Upper lobe of right lung (tissue), 1 donor: ENCODE data around the gene ZG16. TPM values are rescaled to one million over a fixed set of nuclear protein-coding genes. Genes with fewer than 3 reads are reported as not detected.
A peak's percentile ranks its signal among the peaks of the same experiment; 100 is the strongest.

Experiments used
- ATAC-seq: fragments of 200-7000 bp; cut with Tn5 transposase; one replicate; pipeline ENCODE4 v1.9.1; 2020; ENCODE audit warnings: mild to moderate bottlenecking, moderate library complexity
- DNase-seq: peaks from one replicate; pipeline ENCODE4 v3.0.0-alpha.2; 2020
- H3K27ac ChIP-seq: fragments of 200-600 bp; one replicate; pipeline ENCODE4 v1.8.0; 2022
- H3K27me3 ChIP-seq: fragments of 200-600 bp; one replicate; pipeline ENCODE4 v1.8.0; 2022; ENCODE audit warnings: mild to moderate bottlenecking
- H3K36me3 ChIP-seq: fragments of 200-600 bp; one replicate; pipeline ENCODE4 v1.8.0; 2022
- H3K4me1 ChIP-seq: fragments of 200-600 bp; one replicate; pipeline ENCODE4 v1.8.0; 2022
- H3K4me3 ChIP-seq: fragments of 200-600 bp; one replicate; pipeline ENCODE4 v1.8.0; 2022; ENCODE audit warnings: mild to moderate bottlenecking
- H3K9me3 ChIP-seq: fragments of 200-600 bp; one replicate; pipeline ENCODE4 v1.8.0; 2022
- intact Hi-C: fragments of 100-400 bp; cut with DNase I; formaldehyde crosslinking; loops from one replicate; pipeline ENCODE4 v1.11.0; 2022
- total RNA-seq: library from RNA; stranded (reverse); fragmentation: NEBNext Ultra II Directional; extraction: Animal tissue kit (Norgen Biotek cat#: 25700); gene quantifications from one replicate; pipeline ENCODE4 v1.2.1, GENCODE V29; 2021
- TF ChIP-seq, protein P1 (sequence below): fragments of 200-600 bp; IDR thresholded peaks from one replicate; pipeline ENCODE4 v1.8.0; 2022; ENCODE audit warnings: antibody characterized with exemption
- donor health status: DM: no; HTN: yes; CAD: no; lungs with severe emphysema.

ZG16 gene
- total RNA-seq, 1 donor from 2014 or later = not detected

DNA sequence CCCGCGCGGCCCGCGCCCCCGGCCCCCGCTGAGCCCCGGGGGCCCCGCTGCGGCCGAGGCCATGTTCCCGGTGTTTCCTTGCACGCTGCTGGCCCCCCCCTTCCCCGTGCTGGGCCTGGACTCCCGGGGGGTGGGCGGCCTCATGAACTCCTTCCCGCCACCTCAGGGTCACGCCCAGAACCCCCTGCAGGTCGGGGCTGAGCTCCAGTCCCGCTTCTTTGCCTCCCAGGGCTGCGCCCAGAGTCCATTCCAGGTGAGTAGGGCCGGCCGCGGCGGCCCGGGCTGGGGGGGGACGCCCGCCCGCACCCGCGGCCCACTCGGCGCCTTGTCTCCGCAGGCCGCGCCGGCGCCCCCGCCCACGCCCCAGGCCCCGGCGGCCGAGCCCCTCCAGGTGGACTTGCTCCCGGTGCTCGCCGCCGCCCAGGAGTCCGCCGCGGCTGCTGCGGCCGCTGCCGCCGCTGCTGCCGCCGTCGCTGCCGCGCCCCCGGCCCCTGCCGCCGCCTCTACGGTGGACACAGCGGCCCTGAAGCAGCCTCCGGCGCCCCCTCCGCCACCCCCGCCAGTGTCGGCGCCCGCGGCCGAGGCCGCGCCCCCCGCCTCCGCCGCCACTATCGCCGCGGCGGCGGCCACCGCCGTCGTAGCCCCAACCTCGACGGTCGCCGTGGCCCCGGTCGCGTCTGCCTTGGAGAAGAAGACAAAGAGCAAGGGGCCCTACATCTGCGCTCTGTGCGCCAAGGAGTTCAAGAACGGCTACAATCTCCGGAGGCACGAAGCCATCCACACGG, 28.8 kb downstream of the ZG16 start:
- H3K4me1 ChIP-seq = peaks cover 43% of the 10 kb centered on the region
- H3K36me3 ChIP-seq = peaks cover 21% of the 10 kb centered on the region
- ATAC-seq (no peak), DNase-seq (peak; percentile 86)
- H3K27ac ChIP-seq = peak overlapping the region; percentile 89
- intact Hi-C loops = no loop called here
- H3K4me3 ChIP-seq = peak overlapping the region; percentile 60
- no peaks in the 10 kb centered on the region for H3K9me3 ChIP-seq
- H3K27me3 ChIP-seq = no peaks in the 10 kb centered on the region
- TF ChIP-seq, protein P1, sequence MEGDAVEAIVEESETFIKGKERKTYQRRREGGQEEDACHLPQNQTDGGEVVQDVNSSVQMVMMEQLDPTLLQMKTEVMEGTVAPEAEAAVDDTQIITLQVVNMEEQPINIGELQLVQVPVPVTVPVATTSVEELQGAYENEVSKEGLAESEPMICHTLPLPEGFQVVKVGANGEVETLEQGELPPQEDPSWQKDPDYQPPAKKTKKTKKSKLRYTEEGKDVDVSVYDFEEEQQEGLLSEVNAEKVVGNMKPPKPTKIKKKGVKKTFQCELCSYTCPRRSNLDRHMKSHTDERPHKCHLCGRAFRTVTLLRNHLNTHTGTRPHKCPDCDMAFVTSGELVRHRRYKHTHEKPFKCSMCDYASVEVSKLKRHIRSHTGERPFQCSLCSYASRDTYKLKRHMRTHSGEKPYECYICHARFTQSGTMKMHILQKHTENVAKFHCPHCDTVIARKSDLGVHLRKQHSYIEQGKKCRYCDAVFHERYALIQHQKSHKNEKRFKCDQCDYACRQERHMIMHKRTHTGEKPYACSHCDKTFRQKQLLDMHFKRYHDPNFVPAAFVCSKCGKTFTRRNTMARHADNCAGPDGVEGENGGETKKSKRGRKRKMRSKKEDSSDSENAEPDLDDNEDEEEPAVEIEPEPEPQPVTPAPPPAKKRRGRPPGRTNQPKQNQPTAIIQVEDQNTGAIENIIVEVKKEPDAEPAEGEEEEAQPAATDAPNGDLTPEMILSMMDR = no peak

DNA sequence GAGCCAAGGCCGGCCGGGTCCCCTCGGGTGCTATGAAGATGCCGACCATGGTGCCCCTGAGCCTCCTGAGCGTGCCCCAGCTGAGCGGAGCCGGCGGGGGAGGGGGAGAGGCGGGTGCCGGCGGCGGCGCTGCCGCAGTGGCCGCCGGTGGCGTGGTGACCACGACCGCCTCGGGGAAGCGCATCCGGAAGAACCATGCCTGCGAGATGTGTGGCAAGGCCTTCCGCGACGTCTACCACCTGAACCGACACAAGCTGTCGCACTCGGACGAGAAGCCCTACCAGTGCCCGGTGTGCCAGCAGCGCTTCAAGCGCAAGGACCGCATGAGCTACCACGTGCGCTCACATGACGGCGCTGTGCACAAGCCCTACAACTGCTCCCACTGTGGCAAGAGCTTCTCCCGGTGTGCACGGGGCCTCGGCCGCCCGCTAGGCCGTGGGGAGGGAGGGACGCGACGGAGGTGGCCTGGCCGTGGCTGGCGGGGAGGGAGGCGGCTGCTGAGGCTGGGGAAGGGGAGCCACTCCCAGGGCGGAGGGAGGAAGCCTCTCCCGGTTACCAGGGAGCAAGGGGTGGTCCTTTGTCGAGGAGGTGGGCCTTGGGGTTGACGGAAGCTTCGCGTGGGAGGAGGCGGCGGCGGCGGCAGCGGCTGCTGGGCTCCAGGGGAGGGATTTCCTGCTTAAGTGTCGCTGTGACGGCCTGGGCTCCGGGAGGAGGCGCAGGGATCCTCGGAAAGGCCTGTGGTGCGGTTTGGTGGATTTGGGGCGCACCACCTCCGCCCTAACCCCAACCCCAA, 29.6 kb downstream of the ZG16 start:
- ATAC-seq (peak; percentile 47), DNase-seq (peak; percentile 94)
- peaks cover 21% of the 10 kb centered on the region for H3K36me3 ChIP-seq
- intact Hi-C loops = no loop called here
- TF ChIP-seq, protein P1 = peak; percentile 55
- peak overlapping the region; percentile 60 for H3K4me3 ChIP-seq
- no peaks in the 10 kb centered on the region for H3K9me3 ChIP-seq
- peaks cover 50% of the 10 kb centered on the region for H3K4me1 ChIP-seq
- H3K27me3 ChIP-seq = no peaks in the 10 kb centered on the region
- H3K27ac ChIP-seq = peak overlapping the region; percentile 89

DNA sequence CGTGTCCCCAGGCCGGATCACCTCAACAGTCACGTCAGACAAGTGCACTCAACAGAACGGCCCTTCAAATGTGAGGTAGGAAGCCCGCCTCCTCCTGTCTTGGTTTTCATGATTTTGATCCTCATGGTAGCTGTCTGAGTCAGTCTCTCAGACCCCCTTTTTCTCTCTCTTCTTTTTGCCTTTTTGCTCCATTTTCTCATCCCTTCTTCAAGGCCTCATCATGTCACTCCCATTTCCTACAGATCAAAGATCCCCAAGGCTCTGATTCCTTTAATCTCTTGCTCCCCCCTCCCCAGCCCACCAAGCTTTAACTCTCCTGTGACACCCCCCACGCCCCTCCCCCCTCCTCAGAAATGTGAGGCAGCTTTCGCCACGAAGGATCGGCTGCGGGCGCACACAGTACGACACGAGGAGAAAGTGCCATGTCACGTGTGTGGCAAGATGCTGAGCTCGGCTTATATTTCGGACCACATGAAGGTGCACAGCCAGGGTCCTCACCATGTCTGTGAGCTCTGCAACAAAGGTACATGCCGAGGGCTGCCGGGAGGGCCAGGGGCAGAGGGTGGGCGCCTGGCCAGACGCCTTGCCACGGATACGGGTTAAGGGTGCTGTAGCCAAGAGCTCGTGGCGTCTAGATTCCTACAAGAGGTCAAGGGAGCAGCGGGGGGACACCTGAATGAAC, 30.3 kb downstream of the ZG16 start:
- Histone ChIP-seq H3K27me3 (no peaks in the 10 kb centered on the region), H3K4me1 (peaks cover 50% of the 10 kb centered on the region), H3K9me3 (no peaks in the 10 kb centered on the region), H3K27ac (peak overlapping the region; percentile 89), H3K4me3 (peak overlapping the region; percentile 60), H3K36me3 (peaks cover 21% of the 10 kb centered on the region)
- DNase-seq (peak; percentile 67), ATAC-seq (no peak)
- intact Hi-C loops = no loop called here
- TF ChIP-seq, protein P1 = no peak

DNA sequence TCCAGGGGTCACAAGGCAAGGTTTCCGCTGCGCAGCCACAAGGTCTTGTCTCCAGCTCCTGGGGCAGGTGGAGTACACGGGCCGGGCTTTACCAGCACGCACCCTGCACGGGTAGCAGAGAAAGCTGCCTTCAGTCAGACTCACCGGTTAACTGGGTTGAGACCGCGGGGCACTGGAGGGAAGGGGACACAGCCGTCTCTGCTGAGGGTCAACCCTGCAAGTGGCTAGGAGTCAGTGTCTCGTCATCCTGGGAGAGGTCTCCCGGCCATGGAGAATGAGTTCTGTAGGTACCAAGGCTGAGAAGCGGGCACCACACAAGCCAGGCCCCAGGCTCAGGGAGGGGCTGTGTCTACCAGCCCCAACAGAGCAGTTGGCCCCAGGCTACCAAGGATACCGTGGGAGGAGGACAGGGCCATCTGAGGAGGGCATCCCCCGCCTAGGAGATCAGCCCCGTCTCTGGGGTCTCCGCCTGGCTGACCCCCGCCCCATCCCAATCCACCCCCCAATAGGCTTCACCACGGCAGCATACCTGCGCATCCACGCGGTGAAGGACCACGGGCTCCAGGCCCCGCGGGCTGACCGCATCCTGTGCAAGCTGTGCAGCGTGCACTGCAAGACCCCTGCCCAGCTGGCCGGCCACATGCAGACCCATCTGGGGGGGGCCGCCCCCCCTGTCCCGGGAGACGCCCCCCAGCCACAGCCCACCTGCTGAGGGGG, 31.1 kb downstream of the ZG16 start:
- intact Hi-C loops = no loop called here
- TF ChIP-seq, protein P1 = no peak
- peak overlapping the region; percentile 60 for H3K4me3 ChIP-seq

More for the DNA sequence above, 31.1 kb downstream of the ZG16 start:
- no peaks in the 10 kb centered on the region for H3K9me3 ChIP-seq
- no peaks in the 10 kb centered on the region for H3K27me3 ChIP-seq
- H3K4me1 ChIP-seq = peaks cover 45% of the 10 kb centered on the region
- DNase-seq (peak; percentile 65), ATAC-seq (no peak)
- H3K27ac ChIP-seq = peak overlapping the region; percentile 89
- H3K36me3 ChIP-seq = peaks cover 21% of the 10 kb centered on the region
